CD4-positive, alpha-beta T cell treated with Interleukin-2 at 100 ng/mL for 4 hours (primary cell): ENCODE results near the gene DACH1.
"Not testable (repeated sequence)": the region's sequence is repeated elsewhere in the genome, so short reads cannot be mapped to it uniquely, and the experiment has no call there.

Experiments used
- DNase-seq: peaks from one replicate; pipeline ENCODE4 v3.0.0-alpha.2; 2020; ENCODE audit warnings: low spot score

Gene DACH1

DNA sequence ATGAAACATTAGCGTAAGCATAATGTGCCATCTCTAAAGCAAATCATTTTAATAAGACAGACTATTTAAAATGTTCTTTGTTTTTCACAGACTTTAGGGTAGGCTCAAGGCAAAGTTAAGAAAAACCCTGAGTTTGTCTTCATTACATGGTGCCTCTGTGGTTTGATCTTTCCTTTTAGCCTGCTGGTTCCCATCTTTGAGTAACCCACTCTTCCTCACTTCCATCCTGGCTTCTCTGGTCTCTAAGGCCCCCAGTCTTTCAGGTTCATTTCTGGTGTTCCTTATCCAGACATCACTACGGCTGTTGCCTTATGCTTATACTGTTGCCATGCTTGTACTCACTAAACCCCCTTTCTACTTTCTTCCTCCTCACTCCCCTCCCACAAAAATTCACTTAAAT lies 38.4 kb downstream of the DACH1 start:
- no peak for DNase-seq

- no peak for DNase-seq
These were observed 38.9 kb downstream of the DACH1 start for GRCh38 chr13:71828117-71828516.

GRCh38 chr13:71827241-71827640 lies 39.8 kb downstream of the DACH1 start:
- DNase-seq, result no peak

GRCh38 chr13:71820699-71821098 lies 46.3 kb downstream of the DACH1 start:
- no peak for DNase-seq

GRCh38 chr13:71817335-71817734 lies 49.7 kb downstream of the DACH1 start:
- no peak for DNase-seq

DNA sequence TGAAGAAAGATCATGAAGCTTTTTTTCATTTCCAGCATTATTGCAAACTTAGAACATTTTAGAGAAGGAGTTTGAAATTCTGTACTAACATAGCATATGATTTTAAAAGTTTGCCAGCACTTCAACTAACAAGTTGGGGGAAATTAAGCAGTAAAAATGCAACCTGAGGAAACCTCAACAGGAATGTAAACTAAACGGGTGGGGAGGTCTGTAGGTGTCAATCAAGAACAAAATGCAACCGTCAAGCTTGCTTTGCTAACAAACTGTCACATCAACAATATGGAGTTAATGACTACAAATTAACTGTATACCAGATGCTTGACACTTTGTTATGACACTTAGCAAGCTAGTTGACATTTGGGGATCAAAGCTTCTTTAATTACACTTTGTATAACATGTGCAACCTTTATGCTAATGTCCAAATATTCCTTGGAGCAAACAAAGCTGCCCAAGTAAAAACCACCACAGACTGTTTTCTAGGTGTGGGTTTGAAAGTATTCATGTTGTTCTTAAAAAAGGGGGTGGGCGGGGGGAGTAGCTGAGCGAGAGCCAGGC lies 52.1 kb downstream of the DACH1 start:
- no peak for DNase-seq

DNA sequence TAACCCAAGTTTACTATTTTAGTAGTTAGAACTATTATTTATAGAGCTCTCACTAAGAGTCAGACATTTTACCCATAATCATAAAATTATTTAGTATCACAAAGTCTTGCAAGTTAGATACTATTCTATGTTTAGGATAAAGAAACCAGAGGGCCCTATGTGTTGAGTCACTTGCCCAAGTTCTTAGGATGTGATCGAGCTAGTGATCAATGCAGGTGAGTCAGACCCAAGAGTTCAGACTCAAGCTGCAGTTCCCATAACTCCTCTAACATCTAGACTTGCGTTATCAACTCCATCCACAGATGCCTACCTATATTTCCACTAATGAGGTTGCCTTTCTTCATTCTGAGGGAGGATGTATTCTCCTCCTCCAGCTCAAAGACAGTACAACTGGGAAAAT lies 53.8 kb downstream of the DACH1 start:
- no peak for DNase-seq

DNA sequence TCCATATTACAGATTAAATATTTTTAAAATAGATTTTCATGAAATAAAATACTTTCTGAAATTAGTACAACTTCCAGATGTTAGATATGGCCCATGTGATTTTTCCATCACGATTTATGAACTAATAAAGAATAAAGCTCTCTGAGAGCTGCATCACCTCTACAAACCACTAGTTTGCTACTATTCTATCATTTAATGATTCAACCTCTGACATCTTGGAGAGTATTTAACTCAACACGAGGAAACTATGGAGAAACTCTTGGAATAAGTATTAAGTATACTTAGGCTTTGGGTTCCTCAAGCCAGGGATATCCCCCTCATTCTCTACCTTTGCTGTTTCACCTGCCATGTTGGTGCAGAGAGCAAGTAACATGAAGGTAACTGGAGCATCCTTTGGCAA lies 55.7 kb downstream of the DACH1 start:
- no peak for DNase-seq

DNA sequence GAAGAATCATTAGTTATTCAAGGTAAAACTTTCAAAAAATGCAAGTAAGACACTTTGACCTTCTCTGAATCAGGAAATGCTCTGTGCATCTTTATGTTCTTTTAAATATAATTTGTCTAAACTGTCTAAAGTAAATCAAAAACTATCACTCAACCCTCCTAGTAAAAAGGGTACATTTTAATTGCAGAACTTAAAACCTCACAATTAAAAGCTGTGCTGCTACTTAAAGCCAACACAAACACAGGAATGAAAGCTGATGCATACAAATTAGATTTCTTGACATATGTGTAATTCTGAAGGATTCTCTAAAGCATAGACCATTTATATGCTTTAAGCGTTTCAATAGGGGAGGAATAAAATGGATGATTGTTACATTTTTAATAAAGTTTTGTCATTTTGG lies 58.3 kb downstream of the DACH1 start:
- no peak for DNase-seq

GRCh38 chr13:71806886-71807285 lies 60.1 kb downstream of the DACH1 start:
- DNase-seq, result no peak

DNA sequence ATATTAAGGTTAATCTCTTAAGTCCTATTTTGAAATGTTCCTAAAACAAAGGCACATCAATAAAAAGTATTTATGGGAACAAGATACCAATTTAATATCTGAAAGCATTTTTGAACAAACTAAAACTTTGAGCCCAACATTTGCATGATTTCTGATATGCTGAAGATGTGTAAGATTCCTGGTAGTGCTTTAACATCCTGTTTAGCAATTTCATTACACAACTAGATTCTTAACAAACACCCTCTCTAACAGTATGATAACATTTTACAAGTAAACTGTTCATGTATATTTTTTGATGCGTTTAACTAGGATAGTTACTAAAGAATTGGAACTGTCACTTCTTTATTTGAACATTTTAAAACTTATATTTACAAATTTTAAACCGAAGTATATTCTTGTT lies 63.9 kb downstream of the DACH1 start:
- DNase-seq, result no peak

DNA sequence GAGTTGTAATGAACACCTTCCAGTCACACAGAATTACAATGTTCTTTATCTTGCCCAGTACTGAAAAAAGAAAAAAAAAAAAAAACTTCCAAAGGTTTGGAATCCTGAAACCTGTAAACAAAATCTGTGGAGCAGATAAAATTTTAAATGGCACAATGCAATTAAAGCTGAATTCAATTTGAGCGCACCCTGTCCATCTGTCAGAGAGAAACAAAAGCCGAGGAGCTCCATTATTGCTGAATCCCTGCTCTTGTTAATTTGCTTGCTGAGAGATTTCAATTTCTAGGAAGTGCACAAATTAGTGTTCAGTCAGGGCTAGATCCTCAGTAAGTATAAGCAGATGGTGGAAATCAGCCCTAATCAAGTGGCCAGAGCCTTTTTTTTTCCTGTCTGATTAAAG lies 65.2 kb downstream of the DACH1 start:
- no peak for DNase-seq

- DNase-seq, result no peak
These were observed 65.7 kb downstream of the DACH1 start for GRCh38 chr13:71801165-71801760.

- no peak for DNase-seq
These were observed 67.7 kb downstream of the DACH1 start for GRCh38 chr13:71799324-71799723.

DNA sequence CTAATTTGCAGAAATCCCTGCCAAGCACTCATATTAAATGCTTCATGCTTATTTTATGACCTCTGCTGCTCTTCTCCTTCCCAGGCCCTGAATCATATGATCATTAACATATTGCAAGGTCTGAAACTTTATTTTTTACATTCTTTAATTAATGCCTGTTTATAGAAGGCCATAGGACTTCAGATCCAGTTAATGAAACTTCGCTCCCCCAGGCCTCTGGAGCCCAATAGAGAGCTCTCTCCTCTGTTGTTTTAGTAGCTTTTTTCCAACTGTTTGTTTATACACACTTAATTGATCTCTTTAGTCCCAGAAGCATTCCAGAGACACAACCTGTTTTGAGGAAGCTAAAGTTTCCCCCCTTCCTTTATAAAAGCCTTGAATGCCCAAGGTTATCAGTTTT lies 68.3 kb downstream of the DACH1 start:
- DNase-seq, result no peak

DNA sequence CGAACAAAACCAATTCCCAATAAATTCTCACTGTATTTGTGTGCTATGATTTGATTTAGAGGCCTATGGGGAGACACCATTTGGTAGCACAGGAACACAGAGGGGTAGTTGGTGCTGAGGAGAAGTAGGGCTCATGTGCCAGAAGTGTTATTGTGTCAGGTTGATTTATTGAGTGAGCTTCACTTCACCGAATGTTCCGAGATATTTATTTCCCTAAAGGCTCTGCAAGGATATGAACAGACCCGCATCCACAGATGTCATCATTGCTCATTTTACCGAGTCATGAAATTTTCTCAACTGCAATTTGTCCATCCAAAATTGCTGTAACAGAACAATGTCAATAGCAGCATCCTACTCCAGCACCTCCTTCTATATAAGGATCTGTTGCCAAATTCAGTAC lies 69.5 kb downstream of the DACH1 start:
- no peak for DNase-seq

GRCh38 chr13:71789693-71790329 lies 77.2 kb downstream of the DACH1 start:
- no peak for DNase-seq

GRCh38 chr13:71789037-71789436 lies 78.0 kb downstream of the DACH1 start:
- no peak for DNase-seq

- no peak for DNase-seq
These were observed 79.6 kb downstream of the DACH1 start for GRCh38 chr13:71787414-71787813.

GRCh38 chr13:71786875-71787274 lies 80.1 kb downstream of the DACH1 start:
- DNase-seq, result no peak

GRCh38 chr13:71785361-71785760 lies 81.6 kb downstream of the DACH1 start:
- no peak for DNase-seq

DNA sequence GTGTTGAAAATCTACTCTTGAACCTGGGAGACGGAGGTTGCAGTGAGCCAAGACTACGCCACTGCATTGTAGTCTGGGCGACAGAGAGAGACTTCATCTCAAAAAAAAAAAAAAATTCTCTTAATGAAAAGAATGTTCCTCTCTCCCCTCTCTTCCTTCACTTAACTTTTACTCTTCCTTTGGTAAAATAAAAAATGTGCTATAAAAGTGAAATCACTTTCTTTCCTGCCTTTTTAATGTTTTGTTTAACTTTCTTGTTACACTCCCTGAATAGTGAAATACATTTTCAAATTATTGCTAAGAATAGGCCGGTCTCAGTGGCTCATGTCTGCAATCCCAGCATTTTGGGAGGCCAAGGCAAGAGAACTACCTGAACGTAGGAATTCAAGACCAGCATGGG lies 86.5 kb downstream of the DACH1 start:
- no peak for DNase-seq

- not testable (repeated sequence) for DNase-seq
These were observed 88.0 kb downstream of the DACH1 start for GRCh38 chr13:71778998-71779397.

DNA sequence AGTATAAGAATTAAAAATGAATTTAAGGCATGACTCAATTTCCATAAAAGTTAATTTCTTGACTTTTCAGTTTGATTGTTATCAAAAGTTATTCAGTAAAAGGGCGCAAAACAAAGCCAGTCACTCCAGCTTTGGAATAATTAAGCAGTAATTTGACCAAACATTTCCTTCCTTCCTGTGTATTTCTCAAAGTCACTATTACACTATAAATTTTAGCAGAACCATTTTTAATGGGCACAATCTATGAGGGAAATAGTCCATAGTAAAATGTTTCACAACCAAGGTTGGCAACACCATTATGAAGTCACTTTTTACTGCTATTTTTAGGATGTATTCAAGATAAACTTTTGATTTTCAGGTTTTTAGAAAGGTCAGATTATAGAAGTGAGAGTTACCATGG lies 91.0 kb downstream of the DACH1 start:
- no peak for DNase-seq
